GM10847 (cell line): ENCODE measurements around the gene HDAC4.

ENCODE experiments used
- POLR2A ChIP-seq: IDR thresholded peaks from 2 replicates; pipeline ENCODE4 v1.6.1; 2011; ENCODE audit not compliant: insufficient read length; ENCODE audit errors: extremely low read depth

HDAC4 gene

GRCh38 chr2:239141021-239141760, 259.6 kb downstream of the HDAC4 start:
- TF ChIP-seq POLR2A, result no peak

GRCh38 chr2:239140346-239141020, 260.3 kb downstream of the HDAC4 start:
- TF ChIP-seq POLR2A, result no peak

GRCh38 chr2:239139566-239139965, 261.3 kb downstream of the HDAC4 start:
- TF ChIP-seq POLR2A, result no peak

GRCh38 chr2:239139101-239139500, 261.7 kb downstream of the HDAC4 start:
- TF ChIP-seq POLR2A, result no peak

- TF ChIP-seq POLR2A, result no peak
Measured at GRCh38 chr2:239138610-239139009, 262.2 kb downstream of the HDAC4 start.

GRCh38 chr2:239137898-239138283, 262.9 kb downstream of the HDAC4 start:
- no peak for TF ChIP-seq POLR2A

GRCh38 chr2:239137165-239137897, 263.5 kb downstream of the HDAC4 start:
- TF ChIP-seq POLR2A, result no peak

- TF ChIP-seq POLR2A, result no peak
Measured at GRCh38 chr2:239136762-239137161, 264.1 kb downstream of the HDAC4 start.

GRCh38 chr2:239136203-239136602, 264.6 kb downstream of the HDAC4 start:
- TF ChIP-seq POLR2A, result no peak

- no peak for TF ChIP-seq POLR2A
Measured at GRCh38 chr2:239135531-239135930, 265.3 kb downstream of the HDAC4 start.

GRCh38 chr2:239133945-239134570, 266.8 kb downstream of the HDAC4 start:
- TF ChIP-seq POLR2A, result no peak

- TF ChIP-seq POLR2A, result no peak
Measured at GRCh38 chr2:239132786-239133185, 268.0 kb downstream of the HDAC4 start.

- no peak for TF ChIP-seq POLR2A
Measured at GRCh38 chr2:239132156-239132709, 268.6 kb downstream of the HDAC4 start.

- no peak for TF ChIP-seq POLR2A
Measured at GRCh38 chr2:239131521-239131920, 269.3 kb downstream of the HDAC4 start.

- no peak for TF ChIP-seq POLR2A
Measured at GRCh38 chr2:239130786-239131325, 270.0 kb downstream of the HDAC4 start.
